D721Med (cell line): Measurements from ENCODE around the gene PRRT1B.

ENCODE experiments used
- DNase-seq: peaks from one replicate; pipeline ENCODE4 v3.0.0; 2011; ENCODE audit warnings: low spot score; ENCODE audit not compliant: insufficient read length
- FAIRE-seq: peaks from 2 replicates; lab custom pipeline; 2011; peaks lifted over from hg19 to GRCh38; lab: Jason Lieb, UNC
- TF ChIP-seq, protein P1 (sequence below): IDR thresholded peaks from 2 replicates; pipeline ENCODE4 v1.5.1; 2012; ENCODE audit warnings: mild to moderate bottlenecking, control low read depth; ENCODE audit not compliant: insufficient read depth; ENCODE audit errors: missing control alignments

PRRT1B gene

GRCh38 chr9:131594906-131595665, 49.8 kb downstream of the PRRT1B start:
- DNase-seq (no peak), FAIRE-seq (no peak)

DNA sequence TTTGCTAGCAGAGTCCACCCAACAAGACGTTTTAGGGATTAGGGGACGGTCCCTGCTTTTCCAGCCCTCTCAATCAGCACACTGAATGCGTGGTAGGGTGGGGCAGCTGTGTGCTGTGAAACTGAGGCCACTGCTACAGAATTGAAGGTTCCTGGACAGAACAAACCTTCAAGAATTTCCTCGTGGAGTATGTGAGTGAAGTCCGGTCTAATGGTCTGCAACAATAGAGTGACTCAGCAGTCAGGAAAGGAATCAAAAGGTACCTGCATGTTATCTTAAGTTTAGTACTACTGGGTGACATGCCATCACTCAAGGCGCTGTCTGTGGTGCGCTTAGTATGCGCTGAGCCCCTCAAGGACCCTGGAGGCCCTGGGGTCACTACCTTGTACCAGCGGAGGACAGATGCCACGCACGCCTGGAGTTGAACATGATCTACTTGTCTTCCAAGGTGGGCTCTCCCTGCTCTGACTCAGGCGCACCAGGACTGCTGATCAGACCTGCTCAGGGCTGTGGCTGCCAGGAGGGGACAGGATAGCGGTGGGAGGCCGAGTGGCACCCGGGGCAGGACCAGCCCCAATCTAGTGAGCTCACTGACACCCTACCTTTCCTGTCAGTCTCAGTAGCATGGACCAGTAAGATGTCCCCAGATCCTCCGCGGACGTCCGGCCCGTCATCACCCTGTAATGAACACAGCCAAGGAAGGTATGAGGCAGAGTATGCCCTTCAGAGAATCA, 50.5 kb downstream of the PRRT1B start:
- FAIRE-seq (no peak), DNase-seq (no peak)
- TF ChIP-seq, protein P1, sequence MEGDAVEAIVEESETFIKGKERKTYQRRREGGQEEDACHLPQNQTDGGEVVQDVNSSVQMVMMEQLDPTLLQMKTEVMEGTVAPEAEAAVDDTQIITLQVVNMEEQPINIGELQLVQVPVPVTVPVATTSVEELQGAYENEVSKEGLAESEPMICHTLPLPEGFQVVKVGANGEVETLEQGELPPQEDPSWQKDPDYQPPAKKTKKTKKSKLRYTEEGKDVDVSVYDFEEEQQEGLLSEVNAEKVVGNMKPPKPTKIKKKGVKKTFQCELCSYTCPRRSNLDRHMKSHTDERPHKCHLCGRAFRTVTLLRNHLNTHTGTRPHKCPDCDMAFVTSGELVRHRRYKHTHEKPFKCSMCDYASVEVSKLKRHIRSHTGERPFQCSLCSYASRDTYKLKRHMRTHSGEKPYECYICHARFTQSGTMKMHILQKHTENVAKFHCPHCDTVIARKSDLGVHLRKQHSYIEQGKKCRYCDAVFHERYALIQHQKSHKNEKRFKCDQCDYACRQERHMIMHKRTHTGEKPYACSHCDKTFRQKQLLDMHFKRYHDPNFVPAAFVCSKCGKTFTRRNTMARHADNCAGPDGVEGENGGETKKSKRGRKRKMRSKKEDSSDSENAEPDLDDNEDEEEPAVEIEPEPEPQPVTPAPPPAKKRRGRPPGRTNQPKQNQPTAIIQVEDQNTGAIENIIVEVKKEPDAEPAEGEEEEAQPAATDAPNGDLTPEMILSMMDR, result no peak

More at GRCh38 chr9:131594906-131595665, 49.8 kb downstream of the PRRT1B start:
- TF ChIP-seq, protein P1, result no peak

- TF ChIP-seq, protein P1, result no peak
- DNase-seq, result no peak
- no peak for FAIRE-seq
Observed at GRCh38 chr9:131596430-131596743, 51.1 kb downstream of the PRRT1B start.

DNA sequence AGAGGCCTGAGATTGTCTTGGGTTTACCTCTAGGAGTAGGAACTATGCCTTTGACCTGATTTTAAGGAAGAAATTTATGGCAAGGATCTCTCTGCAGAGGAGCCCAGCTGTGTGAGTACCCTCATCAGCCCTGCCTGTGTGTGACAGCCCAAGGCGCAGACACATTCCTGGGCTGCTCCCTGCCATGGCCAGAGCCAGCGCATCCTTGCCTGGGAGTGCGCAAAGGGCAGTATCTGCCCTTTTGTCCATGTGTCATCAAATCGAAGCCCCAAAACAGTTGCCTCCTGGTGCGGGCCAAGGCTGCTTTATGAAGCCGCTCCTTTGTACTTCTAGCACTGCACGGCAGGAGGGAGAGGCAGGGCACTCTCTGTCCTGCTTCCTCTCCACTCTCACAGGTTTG, 51.9 kb downstream of the PRRT1B start:
- TF ChIP-seq, protein P1, result no peak
- FAIRE-seq (no peak), DNase-seq (no peak)

DNA sequence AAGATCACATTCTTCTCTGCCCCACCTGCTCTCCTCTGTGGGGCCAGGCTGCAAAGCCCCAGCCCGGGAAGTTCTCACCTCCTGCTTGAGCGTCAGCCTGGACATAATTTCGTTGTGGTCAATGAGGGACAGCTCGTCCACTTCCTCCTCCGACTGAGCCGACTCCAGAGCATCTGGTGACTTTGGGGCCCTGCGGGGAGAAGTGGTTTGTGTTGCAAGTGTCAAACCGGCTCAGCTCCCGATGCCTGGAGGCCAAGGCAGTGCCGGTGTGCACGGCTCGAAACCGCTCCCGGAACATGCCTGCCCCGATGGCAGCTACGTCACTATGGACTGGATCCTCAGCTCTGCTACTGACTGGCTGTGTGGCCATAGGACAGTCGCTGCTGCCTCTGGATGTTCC, 52.8 kb downstream of the PRRT1B start:
- FAIRE-seq (no peak), DNase-seq (no peak)
- TF ChIP-seq, protein P1, result no peak

DNA sequence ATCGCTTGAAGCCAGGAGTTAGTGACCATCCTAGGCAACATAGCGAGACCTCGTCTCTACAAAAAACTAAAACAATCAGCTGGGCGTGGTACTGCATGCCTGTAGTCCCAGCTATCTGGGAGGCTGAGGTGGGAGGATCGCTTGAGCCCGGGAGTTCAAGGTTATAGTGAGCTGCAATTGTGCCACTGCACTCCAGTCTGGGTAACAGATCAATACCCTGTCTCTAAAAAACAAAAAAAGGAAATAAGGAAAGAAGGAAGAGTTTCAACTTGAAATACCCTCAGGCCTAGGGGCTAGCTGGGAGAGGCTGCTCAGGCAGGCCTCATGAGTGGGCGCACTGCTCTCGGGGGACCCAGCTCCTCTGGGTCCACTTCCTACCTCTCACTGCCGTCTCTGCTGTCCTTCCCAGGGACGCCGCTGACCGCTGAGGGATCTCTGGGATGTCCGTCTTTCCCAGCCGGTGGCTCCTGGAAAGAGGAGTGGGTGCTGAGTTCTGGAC, 56.4 kb downstream of the PRRT1B start:
- TF ChIP-seq, protein P1, result no peak
- FAIRE-seq, result no peak
- no peak for DNase-seq
